Measurements from ENCODE around the gene CLVS2. TPM values are rescaled to one million over a fixed set of nuclear protein-coding genes. Genes with fewer than 3 reads are reported as not detected.

CLVS2 gene
- total and polyA plus RNA-seq, 4 experiments from 2014 or later = not detected

GRCh38 chr6:123027408-123027807 lies 31.4 kb downstream of the CLVS2 start:
- ChIA-PET POLR2A (ENCODE audit: partially characterized antibody) (no interaction called here), CTCF (ENCODE audit: partially characterized antibody) (no interaction called here)
- Histone ChIP-seq H3K27ac (ENCODE audit: low read depth, low read length) (no peak overlapping the region), H3K36me3 (ENCODE audit: insufficient read depth, low read length) (no peaks in the 10 kb centered on the region), H3K9me3 (ENCODE audit: control insufficient read depth in 1 of 2, low read length in 2 of 2) (no peaks in the 10 kb centered on the region), H3K4me3 (ENCODE audit: low read length in 2 of 2) (no peak overlapping the region), H3K4me1 (ENCODE audit: insufficient read depth, low read length) (no peaks in the 10 kb centered on the region), H3K27me3 (ENCODE audit: insufficient read depth, low read length) (no peaks in the 10 kb centered on the region)
- Mint-ChIP-seq H3K4me3 (no peak overlapping the region), H3K27ac (no peak overlapping the region), H3K4me1 (no peaks in the 10 kb centered on the region), H3K27me3 (no peaks in the 10 kb centered on the region), H3K36me3 (no peaks in the 10 kb centered on the region), H3K9me3 (peaks cover 0 to 5% (median 0%) of the 10 kb centered on the region in 8 donors)
- intact Hi-C loops (cut with micrococcal nuclease) = no loop called here
- no peak for DNase-seq

GRCh38 chr6:123028263-123028662 lies 32.2 kb downstream of the CLVS2 start:
- Histone ChIP-seq H3K36me3 (ENCODE audit: insufficient read depth, low read length) (no peaks in the 10 kb centered on the region), H3K27me3 (ENCODE audit: insufficient read depth, low read length) (no peaks in the 10 kb centered on the region), H3K4me1 (ENCODE audit: insufficient read depth, low read length) (no peaks in the 10 kb centered on the region), H3K9me3 (ENCODE audit: control insufficient read depth in 1 of 2, low read length in 2 of 2) (no peaks in the 10 kb centered on the region), H3K4me3 (ENCODE audit: low read length in 2 of 2) (no peak overlapping the region), H3K27ac (ENCODE audit: low read depth, low read length) (no peak overlapping the region)
- Mint-ChIP-seq H3K9me3 (peaks cover 0 to 5% (median 0%) of the 10 kb centered on the region in 8 donors), H3K36me3 (no peaks in the 10 kb centered on the region), H3K4me3 (no peak overlapping the region), H3K27ac (no peak overlapping the region), H3K27me3 (no peaks in the 10 kb centered on the region), H3K4me1 (no peaks in the 10 kb centered on the region)
- DNase-seq = no peak
- CTCF ChIA-PET (ENCODE audit: partially characterized antibody) = no interaction called here
- POLR2A ChIA-PET (ENCODE audit: partially characterized antibody) = no interaction called here
- intact Hi-C loops (cut with micrococcal nuclease) = no loop called here

- H3K27me3 Mint-ChIP-seq = no peaks in the 10 kb centered on the region
- peaks cover 0 to 5% (median 0%) of the 10 kb centered on the region in 8 donors for H3K9me3 Mint-ChIP-seq
- Histone ChIP-seq H3K4me3 (ENCODE audit: low read length in 2 of 2) (no peak overlapping the region), H3K27me3 (ENCODE audit: insufficient read depth, low read length) (no peaks in the 10 kb centered on the region), H3K9me3 (ENCODE audit: control insufficient read depth in 1 of 2, low read length in 2 of 2) (no peaks in the 10 kb centered on the region), H3K36me3 (ENCODE audit: insufficient read depth, low read length) (no peaks in the 10 kb centered on the region), H3K27ac (ENCODE audit: low read depth, low read length) (no peak overlapping the region), H3K4me1 (ENCODE audit: insufficient read depth, low read length) (no peaks in the 10 kb centered on the region)
- H3K27ac Mint-ChIP-seq = no peak overlapping the region
- POLR2A ChIA-PET (ENCODE audit: partially characterized antibody) = no interaction called here
- CTCF ChIA-PET (ENCODE audit: partially characterized antibody) = no interaction called here
- intact Hi-C loops (cut with micrococcal nuclease) = no loop called here
- no peaks in the 10 kb centered on the region for H3K4me1 Mint-ChIP-seq
- H3K4me3 Mint-ChIP-seq = no peak overlapping the region
- no peak for DNase-seq
- H3K36me3 Mint-ChIP-seq = no peaks in the 10 kb centered on the region
These were observed 34.2 kb downstream of the CLVS2 start for GRCh38 chr6:123030282-123030681.

GRCh38 chr6:123036648-123037047 lies 40.6 kb downstream of the CLVS2 start:
- Mint-ChIP-seq H3K27me3 (no peaks in the 10 kb centered on the region), H3K9me3 (peaks cover 0 to 9% (median 0%) of the 10 kb centered on the region in 8 donors), H3K4me3 (no peak overlapping the region), H3K36me3 (no peaks in the 10 kb centered on the region), H3K4me1 (no peaks in the 10 kb centered on the region), H3K27ac (no peak overlapping the region)
- Histone ChIP-seq H3K27me3 (ENCODE audit: insufficient read depth, low read length) (no peaks in the 10 kb centered on the region), H3K4me1 (ENCODE audit: insufficient read depth, low read length) (no peaks in the 10 kb centered on the region), H3K9me3 (ENCODE audit: control insufficient read depth in 1 of 2, low read length in 2 of 2) (no peaks in the 10 kb centered on the region), H3K27ac (ENCODE audit: low read depth, low read length) (no peak overlapping the region), H3K4me3 (ENCODE audit: low read length in 2 of 2) (no peak overlapping the region), H3K36me3 (ENCODE audit: insufficient read depth, low read length) (no peaks in the 10 kb centered on the region)
- POLR2A ChIA-PET (ENCODE audit: partially characterized antibody) = no interaction called here
- CTCF ChIA-PET (ENCODE audit: partially characterized antibody) = interaction anchor here (1.6 kb wide), 1 partner anchor 12 kb away, joined by 3 read pairs; no protein-coding TSS in a partner anchor
- intact Hi-C loops (cut with micrococcal nuclease) = no loop called here
- DNase-seq = no peak

- Histone ChIP-seq H3K4me3 (ENCODE audit: low read length in 2 of 2) (no peak overlapping the region), H3K36me3 (ENCODE audit: insufficient read depth, low read length) (no peaks in the 10 kb centered on the region), H3K9me3 (ENCODE audit: control insufficient read depth in 1 of 2, low read length in 2 of 2) (no peaks in the 10 kb centered on the region), H3K27me3 (ENCODE audit: insufficient read depth, low read length) (no peaks in the 10 kb centered on the region), H3K4me1 (ENCODE audit: insufficient read depth, low read length) (no peaks in the 10 kb centered on the region), H3K27ac (ENCODE audit: low read depth, low read length) (no peak overlapping the region)
- Mint-ChIP-seq H3K27me3 (no peaks in the 10 kb centered on the region), H3K4me1 (no peaks in the 10 kb centered on the region), H3K9me3 (peaks cover 0 to 9% (median 0%) of the 10 kb centered on the region in 8 donors), H3K36me3 (no peaks in the 10 kb centered on the region), H3K27ac (no peak overlapping the region), H3K4me3 (no peak overlapping the region)
- CTCF ChIA-PET (ENCODE audit: partially characterized antibody) = no interaction called here
- intact Hi-C loops (cut with micrococcal nuclease) = no loop called here
- DNase-seq = no peak
- POLR2A ChIA-PET (ENCODE audit: partially characterized antibody) = no interaction called here
These were observed 43.4 kb downstream of the CLVS2 start for GRCh38 chr6:123039431-123039830.

- Histone ChIP-seq H3K27ac (ENCODE audit: low read depth, low read length) (no peak overlapping the region), H3K27me3 (ENCODE audit: insufficient read depth, low read length) (no peaks in the 10 kb centered on the region), H3K9me3 (ENCODE audit: control insufficient read depth in 1 of 2, low read length in 2 of 2) (no peaks in the 10 kb centered on the region), H3K4me1 (ENCODE audit: insufficient read depth, low read length) (no peaks in the 10 kb centered on the region), H3K36me3 (ENCODE audit: insufficient read depth, low read length) (no peaks in the 10 kb centered on the region), H3K4me3 (ENCODE audit: low read length in 2 of 2) (no peak overlapping the region)
- Mint-ChIP-seq H3K9me3 (peaks cover 0 to 9% (median under 1%) of the 10 kb centered on the region in 8 donors), H3K27ac (no peak overlapping the region), H3K36me3 (no peaks in the 10 kb centered on the region), H3K4me3 (no peak overlapping the region), H3K27me3 (no peaks in the 10 kb centered on the region), H3K4me1 (no peaks in the 10 kb centered on the region)
- ChIA-PET POLR2A (ENCODE audit: partially characterized antibody) (no interaction called here), CTCF (ENCODE audit: partially characterized antibody) (no interaction called here)
- no peak for DNase-seq
- intact Hi-C loops (cut with micrococcal nuclease) = no loop called here
These were observed 46.4 kb downstream of the CLVS2 start for GRCh38 chr6:123042401-123042800.

GRCh38 chr6:123044341-123044860 lies 48.4 kb downstream of the CLVS2 start:
- Mint-ChIP-seq H3K4me1 (no peaks in the 10 kb centered on the region), H3K27me3 (no peaks in the 10 kb centered on the region), H3K9me3 (peaks cover 0 to 2% (median under 1%) of the 10 kb centered on the region in 8 donors), H3K27ac (no peak overlapping the region), H3K36me3 (no peaks in the 10 kb centered on the region), H3K4me3 (no peak overlapping the region)
- DNase-seq = no peak
- intact Hi-C loops (cut with micrococcal nuclease) = no loop called here
- ChIA-PET CTCF (ENCODE audit: partially characterized antibody) (no interaction called here), POLR2A (ENCODE audit: partially characterized antibody) (no interaction called here)
- H3K9me3 ChIP-seq (ENCODE audit: control insufficient read depth in 1 of 2, low read length in 2 of 2) = no peaks in the 10 kb centered on the region
- H3K4me1 ChIP-seq (ENCODE audit: insufficient read depth, low read length) = no peaks in the 10 kb centered on the region
- no peaks in the 10 kb centered on the region for H3K36me3 ChIP-seq (ENCODE audit: insufficient read depth, low read length)
- H3K27me3 ChIP-seq (ENCODE audit: insufficient read depth, low read length) = no peaks in the 10 kb centered on the region
- no peak overlapping the region for H3K4me3 ChIP-seq (ENCODE audit: low read length in 2 of 2)
- no peak overlapping the region for H3K27ac ChIP-seq (ENCODE audit: low read depth, low read length)
